Effector CD8-positive, alpha-beta T cell (primary cell): ENCODE measurements around the gene VAV3.

Source experiments
- DNase-seq: peaks from one replicate; lab custom pipeline; 2025; lab: John Stamatoyannopoulos, UW

The VAV3 gene

DNA sequence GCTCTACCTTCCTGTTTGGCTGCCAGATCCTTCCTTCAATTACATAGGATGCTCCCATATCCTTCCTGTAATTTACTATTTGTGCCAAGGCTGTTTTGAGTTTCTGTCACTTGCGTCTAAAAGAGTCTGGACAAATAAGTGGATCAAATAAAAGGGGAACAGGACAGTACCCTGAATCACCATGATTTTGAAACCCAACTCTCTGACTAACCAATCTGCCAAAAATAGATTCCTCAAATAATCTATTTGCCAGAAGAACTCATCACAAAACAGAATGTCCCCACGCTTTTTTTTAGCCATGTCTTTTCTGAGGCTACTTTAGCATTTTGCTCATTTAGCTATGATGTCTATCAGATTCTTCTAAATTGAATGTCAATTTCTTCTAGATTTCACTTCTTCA is 431.5 kb downstream of the VAV3 start:
- DNase-seq: no peak

DNA sequence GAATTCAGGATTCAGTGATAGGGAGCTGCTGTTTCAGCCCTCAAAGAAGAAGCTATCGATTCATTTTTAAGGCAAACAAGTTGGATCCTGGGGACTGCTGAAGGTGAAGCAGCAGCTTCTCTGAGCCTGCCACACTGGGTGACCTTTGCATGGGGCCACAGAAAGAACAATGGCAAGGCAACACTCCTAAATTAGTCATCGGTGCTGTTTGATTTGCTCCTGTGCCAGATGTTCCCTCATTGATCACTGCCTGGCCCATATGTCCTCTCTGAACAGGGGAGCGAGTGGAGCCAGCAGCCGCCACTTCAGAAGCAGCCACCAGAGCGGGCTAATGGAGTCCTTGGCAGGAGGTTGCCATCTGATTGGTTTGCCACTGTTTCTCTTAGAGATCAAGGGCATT is 432.7 kb downstream of the VAV3 start:
- no peak for DNase-seq

DNA sequence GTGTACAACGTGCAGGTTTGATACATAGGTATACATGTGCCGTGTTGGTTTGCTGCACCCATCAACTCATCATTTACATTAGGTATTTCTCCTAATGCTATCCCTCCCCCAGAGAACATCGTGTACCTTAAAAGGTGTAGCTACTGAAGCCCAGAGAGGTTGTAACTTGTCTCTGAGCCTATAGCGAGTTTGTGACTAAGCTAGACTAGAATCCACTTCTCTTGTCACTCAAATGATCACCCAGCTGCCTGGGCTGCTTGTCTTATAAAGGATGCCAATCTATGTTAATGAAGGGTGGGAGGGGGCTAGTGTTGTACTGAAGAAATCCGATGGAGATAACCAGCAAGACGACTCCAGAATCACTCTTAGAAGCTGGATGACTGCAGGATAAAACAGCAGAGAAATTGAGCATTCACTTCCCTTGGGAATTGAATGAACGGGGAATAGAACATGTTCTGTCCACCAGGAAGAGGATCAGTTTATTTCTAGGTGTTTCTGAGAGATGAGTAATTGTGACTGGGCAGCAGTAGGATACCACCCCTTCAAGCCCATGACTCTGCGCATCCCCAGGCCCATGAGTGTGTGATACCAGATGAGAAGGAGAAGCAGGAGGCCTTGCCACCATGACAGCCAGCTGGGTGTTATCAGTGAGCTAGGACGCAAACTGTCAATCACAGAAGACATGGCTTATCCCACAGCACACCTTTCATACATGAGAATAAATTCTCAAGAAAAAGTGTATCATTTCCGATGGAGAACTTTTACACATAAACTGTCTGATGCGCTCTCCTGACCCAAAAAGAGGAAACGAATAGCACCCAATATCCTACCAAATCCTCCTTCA is 433.7 kb downstream of the VAV3 start:
- no peak for DNase-seq

- no peak for DNase-seq
Measured at GRCh38 chr1:107530543-107530942, 434.4 kb downstream of the VAV3 start.

DNA sequence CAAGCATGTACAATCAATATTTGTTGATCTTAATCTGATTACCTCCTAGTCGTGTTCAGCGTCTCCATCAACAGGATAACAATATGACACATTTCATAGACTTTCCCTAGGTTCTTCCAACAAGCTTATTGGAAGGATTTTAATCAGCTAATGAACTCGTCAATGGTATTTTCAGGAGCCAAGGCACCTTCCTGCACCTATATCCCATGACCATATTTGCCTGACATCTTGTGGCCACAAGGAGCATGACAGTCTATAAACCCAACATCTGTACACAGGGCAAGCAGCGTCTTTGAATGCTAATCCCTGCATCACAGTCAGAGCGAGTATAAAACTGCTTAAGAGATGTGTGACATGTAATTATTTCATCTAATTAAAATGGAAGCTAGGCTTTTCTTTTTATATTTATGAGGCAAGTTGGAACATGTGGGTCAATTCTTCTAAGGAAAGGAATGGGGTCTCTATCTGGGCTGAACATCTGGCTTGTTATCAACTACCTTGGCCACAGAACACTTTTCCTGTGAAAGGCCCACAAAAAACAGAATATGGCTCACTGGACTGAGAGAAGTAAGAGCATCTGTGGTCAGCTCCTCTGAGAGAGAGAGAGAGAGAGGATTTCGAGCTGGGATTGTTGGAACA is 435.4 kb downstream of the VAV3 start:
- no peak for DNase-seq

DNA sequence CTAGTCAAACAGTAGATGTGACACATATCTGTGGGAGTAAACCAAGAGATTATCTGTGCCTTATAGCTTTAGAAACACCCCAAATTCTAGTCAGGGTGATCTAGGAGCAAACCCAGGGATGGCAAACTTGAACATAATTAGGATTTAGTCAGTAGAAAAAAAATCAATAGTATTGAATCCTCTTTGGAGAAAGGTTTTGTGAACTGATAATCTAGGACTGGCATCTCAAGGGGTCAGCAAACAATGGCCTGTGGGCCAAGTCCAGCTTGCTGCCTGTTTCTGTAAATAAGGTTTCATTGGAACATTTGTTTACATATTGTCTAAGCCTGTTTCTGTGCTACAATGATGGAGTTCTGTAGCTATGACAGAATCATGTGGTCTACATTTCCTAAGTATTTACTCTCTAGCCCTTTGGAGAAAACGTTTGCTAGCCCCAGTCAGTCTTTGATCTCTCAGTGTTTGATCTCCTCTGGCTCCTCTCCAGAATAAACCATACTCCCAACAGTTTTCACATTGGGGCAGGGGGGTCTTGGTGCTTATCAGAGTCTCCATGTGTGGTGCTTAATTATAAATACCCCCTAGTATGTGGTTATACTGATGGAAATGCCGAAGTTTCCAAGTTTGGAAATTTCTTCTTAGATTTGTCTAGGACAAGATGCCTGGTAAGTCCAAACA is 438.3 kb downstream of the VAV3 start:
- no peak for DNase-seq

DNA sequence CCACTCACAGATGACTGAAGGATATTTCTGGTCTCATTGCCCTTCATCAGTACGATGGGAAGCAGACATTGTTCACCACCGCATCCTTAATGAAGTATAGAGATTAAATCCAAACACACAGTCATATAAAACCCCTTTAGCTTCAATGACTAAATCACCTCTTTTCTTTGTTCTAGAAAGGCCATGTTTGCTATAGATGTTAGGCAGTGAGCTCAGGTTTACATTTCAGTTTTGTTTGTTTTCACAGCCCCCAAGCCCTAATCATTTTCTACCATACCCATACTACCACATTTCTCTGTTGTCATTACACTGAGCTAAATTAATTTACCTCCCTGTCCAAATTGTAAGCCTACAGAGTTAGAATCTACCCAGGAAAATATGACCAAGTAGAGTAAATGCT is 439.0 kb downstream of the VAV3 start:
- DNase-seq: no peak

- DNase-seq: no peak
Measured at GRCh38 chr1:107525145-107525544, 439.8 kb downstream of the VAV3 start.

DNA sequence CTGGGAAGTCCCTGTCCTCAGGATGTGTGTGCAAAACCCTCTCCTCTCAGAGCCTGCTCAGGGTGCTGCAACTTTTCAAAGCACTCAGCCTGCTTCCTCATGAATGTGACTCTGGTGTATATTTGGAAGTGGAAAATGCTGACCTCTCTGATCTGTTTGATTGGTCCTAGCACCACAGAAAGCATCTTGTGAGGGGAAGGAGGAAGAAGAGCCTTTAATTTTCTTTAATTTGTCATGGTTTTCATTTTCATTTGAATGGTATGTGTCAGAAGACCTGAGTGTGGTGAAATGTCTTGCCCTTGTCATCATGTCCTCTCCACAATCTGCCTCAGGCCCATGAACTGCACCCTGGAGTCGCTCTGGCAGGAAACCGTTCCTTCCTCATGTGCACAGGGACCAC is 440.7 kb downstream of the VAV3 start:
- DNase-seq: no peak

GRCh38 chr1:107523736-107524135 is 441.2 kb downstream of the VAV3 start:
- no peak for DNase-seq

DNA sequence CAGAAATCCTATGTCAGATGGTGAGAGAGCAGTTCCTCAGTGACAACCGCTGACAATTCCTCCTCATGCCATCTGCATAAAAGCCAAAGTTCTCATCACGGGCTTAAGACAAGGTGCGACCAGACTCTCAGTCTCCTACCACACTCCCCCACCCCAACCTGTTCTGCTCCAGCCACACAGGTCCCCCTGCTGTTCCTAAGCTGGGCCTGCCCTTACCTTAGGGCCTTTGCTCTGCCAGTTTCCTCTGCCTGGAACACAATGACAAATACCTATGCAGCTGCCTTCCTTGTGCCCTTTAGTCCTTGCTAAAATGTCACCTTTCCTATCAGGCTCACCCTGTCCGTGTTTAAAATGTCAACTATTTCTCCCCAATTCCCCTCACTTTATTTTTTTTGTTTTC is 441.9 kb downstream of the VAV3 start:
- no peak for DNase-seq
